HG03378 (cell line): ENCODE data around the gene RBM47.
"Not testable (repeated sequence)": the region's sequence is repeated elsewhere in the genome, so short reads cannot be mapped to it uniquely, and the experiment has no call there.

Source experiments
- ATAC-seq: cut with Tn5 transposase; IDR thresholded peaks from one replicate; pipeline ENCODE4 v1.9.1; 2021; ENCODE audit warnings: mild to moderate bottlenecking, moderate library complexity; ENCODE audit not compliant: unreplicated experiment

Gene RBM47

DNA sequence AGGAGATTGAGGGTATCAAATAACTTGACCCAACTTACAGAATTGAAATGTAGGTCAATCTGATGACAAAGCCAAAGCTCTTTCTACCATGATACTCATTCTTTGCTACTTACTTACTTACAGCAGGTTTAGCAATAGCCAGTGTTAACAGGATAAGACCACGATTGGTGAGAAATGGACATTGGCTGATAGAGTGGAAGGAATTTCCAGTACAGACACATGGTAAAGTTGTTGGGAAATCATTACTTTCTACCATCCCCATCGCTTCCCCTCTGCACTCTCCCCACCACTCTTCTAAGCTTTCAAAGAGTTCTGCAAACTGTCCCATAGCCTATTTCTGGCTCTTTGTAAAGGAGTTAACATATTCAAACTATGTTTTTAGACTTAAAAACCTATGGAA, 174.8 kb downstream of the RBM47 start:
- ATAC-seq: no peak

DNA sequence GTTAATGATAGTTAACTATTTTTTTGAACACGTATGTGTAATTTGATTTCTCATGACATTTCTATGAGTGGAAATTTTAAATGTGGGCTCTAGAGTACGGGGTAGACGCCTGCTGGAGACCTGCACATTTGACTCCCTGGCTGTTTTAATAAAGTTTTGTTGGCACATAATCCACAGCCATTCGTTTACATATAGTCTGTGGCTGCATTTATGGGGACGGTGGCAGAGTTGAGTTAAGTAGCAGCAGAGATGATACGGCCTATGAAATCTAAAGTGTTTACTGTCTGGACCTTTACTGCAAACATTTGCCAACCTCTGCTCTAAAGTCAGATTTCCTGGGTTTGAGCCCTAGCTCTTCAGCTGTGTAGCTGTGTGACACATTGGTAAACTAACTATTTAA, 175.8 kb downstream of the RBM47 start:
- no peak for ATAC-seq

DNA sequence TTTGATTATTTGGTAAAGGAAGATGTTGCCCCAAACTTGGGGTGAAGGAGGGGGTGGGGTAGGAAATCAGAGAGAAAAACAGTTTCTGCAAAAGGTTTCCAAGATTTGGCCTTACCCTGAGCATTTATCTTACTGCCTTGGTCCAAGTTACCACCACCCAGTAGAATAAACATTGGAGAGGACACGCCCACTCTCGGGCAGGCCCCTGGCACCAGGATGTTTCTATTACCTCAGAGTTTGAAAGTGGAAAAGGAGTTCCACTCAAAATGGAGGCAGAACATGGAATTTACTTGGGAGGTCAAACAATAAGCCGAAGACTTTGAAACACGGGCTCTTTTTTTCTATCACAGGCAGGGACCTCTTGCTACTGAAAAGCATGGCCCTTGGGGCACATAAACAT, 180.8 kb downstream of the RBM47 start:
- ATAC-seq: no peak

DNA sequence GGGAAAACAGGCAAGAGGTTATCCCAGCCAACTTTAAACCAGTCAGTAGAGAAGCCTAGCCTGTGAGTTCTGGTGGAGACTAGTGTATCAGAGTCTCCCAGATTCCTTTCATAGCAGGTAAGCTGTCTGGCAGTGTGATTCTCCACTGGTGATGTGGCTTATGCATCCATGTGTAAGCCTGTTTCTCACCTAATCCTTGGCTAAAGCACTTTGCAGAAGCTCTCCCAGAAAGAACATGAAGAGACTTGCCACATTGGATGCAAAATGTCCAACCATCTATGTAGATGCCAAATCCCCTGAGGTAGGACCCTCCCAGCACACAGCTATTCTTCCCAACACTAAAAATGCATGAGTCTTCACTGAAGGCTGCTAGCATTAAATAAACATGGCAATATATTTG, 182.8 kb downstream of the RBM47 start:
- no peak for ATAC-seq

DNA sequence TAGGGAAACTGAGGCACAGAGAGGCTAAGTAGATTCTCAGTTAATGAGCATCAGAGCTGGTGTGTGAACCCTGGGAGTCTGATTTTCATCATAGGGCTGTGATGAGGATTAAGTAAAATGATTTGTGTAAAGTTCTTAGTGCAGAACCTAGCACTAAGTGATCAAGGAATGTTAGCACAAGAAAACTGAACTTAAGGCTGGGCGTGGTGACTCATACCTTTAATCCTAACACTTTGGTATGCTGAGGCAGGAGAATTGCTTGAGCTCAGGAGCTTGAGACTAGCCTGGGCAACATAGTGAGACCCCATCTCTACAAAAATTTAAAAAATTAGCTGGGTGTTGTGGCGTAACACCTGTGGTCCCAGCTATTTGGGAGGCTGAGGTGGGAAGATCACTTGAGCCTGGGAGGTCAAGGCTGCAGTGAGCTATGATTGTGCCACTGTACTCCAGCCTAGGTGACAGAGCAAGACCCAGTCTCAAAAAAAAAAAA, 183.4 kb downstream of the RBM47 start:
- ATAC-seq: not testable (repeated sequence)

DNA sequence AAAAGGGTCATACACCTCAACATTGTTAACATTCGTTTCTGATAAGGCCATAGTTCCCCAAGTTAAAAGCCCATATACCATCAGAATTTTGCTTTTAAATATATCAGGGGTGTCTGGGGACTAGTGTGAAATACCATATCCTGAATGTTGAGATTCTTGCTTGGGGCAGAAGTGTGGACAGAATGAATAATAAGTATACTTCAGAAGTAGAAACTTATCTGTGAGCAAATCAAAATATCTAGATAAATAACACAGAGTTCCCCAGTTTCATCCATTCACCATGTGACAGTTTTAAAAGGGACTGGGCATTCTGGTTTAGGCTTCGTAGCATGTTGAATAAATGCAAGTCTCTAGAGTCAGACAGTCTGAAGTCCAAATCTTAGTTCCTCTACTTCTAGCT, 184.0 kb downstream of the RBM47 start:
- no peak for ATAC-seq

DNA sequence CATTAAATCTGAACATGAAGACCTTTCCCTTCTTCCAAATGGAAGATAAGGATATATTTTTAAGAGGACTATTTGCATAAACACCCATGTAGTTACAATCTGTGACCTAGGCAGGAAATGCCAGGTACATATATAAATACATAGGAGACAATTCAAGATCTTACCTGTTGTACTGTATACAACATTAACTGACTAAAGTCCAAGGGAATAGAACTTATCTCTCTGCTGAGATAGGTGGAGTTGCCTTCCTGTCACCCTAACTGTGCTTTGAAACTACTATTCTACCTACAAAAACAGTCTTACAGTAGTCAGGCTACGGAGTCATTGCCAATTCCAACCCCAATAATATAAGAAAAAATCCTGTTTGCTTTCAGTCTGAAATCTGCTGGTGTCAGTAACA, 188.2 kb downstream of the RBM47 start:
- no peak for ATAC-seq

DNA sequence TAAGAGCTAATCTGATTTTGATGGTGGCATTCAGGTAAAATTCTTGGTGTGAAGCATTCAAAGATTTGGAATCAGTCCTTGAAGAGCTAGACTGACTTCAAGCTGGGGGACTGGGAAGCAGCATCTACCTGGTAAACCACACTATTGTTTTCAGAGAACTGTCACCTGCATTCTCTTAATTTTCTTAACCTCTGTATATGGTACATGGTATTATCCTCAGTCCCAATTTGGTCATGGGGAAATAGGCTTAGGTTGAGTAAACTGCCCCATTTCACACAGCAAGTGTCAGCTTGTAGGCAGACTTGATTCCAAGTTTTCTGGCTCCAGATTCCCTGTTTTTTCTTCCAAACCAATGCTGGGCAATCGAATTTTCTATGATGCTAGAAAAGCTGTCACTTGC, 190.1 kb downstream of the RBM47 start:
- ATAC-seq: no peak

DNA sequence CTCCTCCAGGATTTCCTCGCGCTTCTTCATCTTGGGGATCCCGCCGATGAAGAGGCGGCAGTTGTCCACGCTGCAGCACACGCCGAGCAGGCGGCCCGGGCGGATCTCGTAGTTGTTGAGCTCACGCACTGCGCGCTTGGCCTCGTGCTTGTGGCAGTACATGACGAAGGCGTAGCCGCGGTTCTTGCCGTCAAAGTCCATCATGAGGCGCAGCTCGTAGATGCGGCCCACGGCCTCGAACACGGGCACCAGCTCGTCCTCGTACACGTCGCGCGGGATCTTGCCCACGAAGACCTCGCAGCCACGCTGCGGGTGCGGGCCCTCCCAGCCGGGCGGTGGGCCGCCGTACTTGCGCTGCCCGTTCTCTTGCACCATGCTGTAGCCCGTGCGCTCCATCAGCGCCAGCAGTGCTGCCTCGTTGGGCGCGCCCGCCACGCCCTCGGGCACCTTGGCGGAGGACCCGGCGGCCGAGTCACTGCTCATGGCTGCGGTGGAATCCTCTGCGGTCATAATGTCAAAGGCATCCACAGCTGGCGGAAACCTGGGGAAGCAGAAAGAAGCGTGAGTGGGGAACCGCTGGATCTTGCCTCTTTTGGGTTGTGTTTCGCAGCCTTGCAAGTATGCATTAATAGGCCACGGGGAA, 191.2 kb downstream of the RBM47 start:
- no peak for ATAC-seq

DNA sequence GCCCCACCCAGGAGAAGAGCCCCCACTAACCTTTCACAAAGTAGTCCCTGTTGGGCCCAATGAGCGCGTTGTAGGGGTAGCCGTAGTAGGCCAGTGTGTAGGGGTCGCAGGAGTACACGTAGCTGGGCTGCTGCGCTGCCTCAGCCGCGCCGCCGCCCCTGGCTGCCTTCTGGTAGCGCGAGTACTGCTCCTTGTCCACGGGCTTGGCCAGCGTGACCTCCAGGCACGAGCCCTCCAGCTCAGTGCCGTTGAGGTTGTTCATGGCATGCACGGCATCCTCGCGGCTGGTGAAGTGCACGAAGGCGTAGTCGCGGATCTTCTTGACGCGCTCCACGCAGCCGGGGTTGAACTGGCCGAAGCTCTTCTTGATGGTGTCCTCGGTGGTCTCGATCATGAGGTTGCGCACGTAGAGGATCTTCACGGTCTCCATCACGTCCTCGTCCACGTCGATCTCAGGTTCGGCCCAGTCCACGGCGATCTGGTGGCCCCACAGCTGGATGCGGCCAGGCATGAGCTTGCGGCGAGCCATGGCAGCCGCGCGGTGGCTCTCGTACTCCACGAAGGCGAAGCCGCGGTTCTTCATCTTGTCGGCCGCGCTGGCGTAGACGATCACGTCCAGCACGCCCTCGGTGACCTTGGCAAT, 191.8 kb downstream of the RBM47 start:
- ATAC-seq: no peak

DNA sequence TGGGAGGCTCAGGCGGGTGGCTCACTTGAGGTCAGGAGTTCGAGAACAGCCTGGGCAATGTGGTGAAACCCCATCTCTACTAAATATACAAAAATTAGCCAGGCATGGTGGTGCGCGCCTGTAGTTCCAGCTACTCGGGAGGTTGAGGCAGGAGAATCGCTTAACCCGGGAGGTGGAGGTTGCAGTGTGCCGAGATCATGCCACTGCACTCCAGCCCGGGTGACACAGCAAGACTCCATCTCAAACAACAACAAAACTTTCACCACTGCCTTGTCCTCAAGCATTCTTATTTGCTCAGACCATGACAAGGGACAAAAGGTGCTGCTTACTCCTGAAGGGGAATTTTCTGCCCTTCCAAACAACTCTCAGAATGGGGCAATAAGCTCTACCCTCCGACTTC, 194.4 kb downstream of the RBM47 start:
- not testable (repeated sequence) for ATAC-seq

DNA sequence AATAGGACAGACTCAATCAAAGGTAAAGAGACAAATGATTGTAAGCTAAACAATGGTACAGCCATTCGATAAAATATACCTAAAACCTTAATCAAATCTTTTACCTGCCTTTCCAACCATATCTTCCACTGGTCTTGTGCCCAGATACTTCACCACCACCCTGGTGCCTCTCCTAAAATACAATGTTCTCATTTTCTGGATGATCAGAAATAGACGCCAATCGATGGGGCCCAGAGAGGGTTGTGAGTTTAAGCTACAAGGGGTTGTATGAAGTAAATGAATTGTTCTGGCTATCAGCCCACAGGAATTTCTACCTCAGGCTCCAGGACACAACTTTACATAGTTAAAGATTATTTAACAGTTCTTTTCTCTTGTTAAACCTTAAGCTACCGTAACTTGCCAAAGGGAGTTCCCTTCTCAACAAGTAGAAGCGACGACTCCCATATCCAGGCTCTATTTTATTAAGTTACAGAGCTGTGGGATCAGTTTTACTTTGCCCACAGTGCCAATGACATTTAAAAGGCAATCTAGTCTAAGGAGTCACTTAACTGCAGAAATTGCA, 195.5 kb downstream of the RBM47 start:
- ATAC-seq: no peak

DNA sequence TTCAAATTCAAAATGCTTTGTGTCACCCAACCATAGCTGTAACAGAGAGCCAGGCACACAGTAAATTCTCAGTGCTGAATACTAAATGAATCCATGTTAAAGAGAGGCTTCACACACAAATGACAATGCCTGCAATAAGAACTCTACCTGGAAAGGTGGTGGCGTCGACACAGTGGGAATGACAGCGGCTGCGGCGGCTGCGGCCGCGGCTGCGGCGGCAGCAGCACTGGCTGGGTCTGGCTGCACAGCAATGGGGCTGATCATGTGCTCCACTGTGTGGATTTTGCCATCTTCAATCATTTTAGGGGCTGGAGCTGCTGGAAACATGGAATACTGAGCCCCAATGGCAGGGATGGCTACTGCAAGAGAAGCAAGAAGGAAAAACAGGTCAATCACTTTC, 197.2 kb downstream of the RBM47 start:
- ATAC-seq: no peak

DNA sequence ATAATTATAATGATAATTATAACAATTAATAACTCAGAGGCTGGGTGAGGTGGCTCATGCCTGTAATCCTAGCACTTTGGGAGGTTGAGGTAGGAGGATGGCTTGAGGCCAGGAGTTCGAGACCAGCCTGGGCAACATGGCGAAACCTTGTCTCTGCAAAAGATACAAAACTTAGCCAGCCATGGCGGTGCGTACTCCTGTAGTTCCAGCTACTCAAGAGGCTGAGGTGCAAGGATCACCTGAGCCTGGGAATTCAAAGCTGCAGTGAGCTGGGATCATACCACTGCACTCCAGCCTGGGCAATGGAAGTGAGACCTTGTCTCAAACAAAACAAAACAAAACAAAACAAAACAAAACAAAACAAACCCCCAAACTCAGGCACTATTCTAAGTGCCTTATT, 201.8 kb downstream of the RBM47 start:
- ATAC-seq: not testable (repeated sequence)

DNA sequence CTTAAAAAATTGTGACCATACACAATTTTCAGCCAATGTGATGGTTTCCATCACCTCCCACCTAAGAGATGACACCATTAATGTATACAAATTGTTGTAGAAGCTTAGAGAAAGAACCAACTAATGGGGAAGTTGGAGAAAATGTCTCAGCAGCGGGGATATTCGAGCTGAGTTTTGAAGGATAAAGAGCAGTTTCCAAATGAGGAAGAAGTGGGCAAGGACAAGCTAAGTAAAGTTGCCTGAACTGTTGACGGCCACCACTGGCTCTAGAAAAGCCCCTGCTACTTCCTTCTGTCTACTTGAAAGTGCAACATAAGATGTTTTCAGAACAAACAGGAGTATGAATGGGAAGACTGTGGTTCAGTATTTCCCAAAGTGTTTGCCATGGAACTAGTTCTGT, 202.5 kb downstream of the RBM47 start:
- no peak for ATAC-seq

DNA sequence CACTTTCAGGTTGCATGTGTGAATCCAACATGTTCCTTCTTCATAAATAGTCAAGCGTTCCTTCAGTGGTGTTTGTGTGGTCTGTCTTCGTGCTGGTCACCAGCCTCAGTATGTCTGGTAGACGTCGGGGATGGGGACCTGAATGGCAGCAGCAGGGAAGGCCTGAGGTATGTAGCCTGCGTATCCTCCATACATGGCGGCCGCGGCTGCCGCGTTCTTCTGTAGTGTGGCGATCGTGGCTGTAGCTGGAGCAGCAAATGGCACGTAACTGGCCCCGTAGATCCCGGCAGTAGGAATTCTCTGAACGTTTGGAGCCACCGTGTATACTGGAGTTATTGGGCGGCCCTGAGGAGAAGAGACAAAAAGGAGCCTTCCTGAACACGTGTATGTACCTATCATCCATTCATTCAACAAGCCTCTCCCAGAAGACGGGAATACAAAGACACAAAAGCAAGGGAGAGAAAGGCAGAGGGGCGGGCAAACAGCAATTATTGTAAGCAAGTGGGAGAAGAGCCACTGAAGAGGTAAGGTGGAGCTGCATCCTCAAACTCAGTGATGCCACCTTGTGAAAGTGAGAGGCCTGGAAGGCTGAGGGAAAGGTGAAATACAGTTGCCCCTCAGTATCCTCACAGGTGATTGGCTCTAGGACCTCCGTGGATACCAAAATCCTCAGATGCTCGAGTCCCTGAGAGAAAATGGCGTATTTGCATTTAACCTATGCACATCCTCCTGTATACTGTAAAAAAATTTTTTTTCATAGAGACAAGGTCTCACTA, 203.7 kb downstream of the RBM47 start:
- ATAC-seq: no peak

DNA sequence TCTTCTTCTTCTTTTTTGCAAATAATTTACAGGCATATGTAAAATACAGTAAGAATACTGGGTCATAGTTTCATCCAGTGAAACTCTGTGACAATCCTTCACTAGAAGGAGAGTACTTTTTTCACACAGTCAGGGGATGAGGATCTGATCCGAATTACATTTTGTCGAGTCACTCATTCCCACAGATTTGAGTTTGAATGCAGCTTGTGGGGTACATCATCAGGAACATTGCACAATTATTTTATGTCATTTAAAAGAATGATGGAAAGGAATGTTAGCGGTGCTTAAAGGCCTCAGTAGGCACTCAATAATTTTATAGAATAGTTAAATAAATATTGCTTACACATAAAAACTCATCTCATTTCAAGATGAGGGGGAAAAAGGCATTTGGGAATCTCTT, 205.9 kb downstream of the RBM47 start:
- ATAC-seq: no peak

DNA sequence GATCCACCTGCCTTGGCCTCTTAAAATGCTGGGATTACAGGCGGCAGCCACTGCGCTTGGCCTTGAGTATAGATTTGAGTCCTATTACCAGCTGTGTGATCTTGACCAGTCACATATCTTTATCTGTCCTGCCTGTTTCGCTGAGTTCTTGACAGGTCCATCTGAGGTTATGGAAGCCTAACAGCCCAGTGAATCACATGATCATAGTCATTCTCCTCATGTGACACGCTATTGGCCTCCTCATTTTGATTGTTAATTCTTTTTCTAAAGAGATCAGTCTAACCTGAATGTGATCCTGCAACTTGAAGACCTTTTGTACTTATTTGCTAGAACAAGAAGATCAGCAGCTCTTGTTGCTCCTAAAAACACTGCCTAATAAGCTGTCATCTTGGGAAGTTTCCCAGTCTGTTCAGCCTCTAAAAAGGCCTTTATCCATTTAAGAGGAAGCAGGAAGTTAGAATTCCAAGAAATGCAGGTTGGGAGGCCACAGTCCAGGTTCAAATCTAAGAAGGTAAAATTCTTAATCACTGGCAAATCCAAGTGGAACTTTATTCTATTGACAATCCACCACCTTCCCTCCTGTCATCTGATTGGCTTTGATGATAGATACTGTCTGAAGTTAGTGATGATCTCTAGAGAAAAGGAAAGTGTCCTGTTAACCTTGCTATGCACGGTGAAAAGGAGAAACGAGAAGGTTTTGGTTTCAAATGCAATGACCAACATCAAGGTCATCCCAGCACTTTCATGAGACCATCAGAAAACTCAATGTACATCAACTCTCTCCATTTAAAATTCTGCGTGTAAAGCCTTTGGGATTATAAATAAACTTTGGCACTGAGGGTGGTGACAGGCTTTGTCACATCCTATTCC, 207.6 kb downstream of the RBM47 start:
- no peak for ATAC-seq

DNA sequence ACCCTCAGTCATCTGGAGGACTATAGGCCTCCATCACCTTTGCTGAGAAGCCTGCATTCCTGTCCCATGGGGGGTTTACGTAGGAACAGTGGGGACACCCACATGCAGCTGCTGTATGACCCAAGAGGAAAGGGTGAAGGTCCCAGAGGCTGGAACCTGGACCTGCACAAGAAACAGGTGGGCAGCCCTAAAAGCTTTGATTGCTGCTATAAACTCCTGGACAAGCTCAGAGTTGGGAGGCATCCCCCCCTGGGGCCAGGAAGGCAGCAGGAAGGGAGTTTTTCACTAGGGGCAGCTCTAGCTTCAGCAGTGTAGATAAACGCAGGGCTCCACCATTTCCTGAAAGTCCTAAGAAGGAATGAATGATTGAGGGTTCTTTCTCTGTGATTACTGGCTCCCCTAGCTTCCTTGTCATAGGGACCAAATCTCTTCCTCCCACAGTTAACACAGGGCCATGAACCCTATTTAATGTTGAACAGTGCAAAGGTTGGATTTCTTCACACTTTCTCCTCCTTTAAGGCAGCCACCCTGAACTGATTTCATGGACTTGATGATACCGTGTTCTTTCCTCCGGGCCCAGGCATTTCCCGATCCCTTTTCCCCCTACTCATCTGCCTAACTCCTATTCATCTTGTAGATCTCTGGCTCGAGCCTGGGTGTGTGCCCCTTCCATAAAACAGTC, 210.3 kb downstream of the RBM47 start:
- ATAC-seq: no peak
